ENCODE measurements around the gene ROR1.

ROR1 gene

DNA sequence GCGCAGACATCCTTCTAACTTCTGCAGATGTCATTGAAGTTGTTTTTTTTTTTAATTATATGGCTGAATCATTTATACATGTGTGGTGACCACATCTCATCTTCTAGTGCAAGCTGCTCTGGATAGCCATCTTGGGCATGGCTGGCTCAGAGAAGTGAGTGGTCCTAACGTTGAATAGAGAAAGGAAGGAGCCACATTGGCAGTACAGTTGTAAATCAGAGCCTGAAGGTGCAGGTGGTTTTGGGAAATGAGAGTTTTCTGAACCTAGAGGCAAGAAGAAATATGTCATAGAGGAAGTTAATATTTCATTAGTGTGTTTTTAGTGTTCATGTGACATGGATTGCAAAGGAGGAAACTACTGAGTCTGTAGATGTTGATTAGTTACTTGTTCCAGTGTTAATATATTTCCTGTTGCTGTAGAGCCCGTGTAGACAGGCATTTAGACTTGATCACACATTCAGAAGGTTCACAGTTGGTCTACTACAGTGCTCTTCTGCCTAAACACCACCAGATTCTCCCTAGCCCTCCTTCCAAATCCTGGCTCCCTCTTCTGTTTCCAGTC lies 163.7 kb downstream of the ROR1 start:
- H3K4me3 ChIP-seq (ENCODE audit: low read length) = no peak overlapping the region

DNA sequence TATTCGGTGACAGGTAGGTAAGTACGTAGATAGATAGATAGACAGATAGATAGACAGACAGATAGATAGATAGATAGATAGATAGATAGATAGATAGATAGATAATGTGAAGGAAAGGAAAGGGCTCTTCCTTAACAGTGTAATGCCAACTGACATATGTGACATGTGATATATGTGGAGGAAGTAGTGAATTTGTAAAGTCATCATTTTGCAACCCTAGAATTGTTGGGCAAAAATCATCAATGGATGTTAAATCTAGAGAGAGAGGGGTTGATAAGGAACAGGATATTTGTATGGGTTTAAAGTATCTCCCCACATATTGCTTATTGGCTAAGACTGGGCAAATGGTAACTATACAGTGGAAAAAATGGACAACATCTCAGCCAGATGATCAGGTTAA lies 166.6 kb downstream of the ROR1 start:
- H4K20me1 ChIP-seq (ENCODE audit: insufficient read depth, low read length) = no peaks in the 10 kb centered on the region
- no peak for DNase-seq
- H3K4me3 ChIP-seq (ENCODE audit: low read length) = no peak overlapping the region
- TF ChIP-seq EZH2phosphoT487 (IDR thresholded peaks at IDR 0.05; ENCODE audit: low read length) = no peak
- no peak overlapping the region for H3K4me2 ChIP-seq (ENCODE audit: low read depth, low read length)
- H3F3A ChIP-seq (ENCODE audit: insufficient read depth, low read length) = peaks cover under 1% of the 10 kb centered on the region; the same call in 1 of the 2 replicates
- no peak overlapping the region for H2AFZ ChIP-seq (ENCODE audit: low read length)
- no peaks in the 10 kb centered on the region for H3K9me3 ChIP-seq (replicated peaks; ENCODE audit: insufficient read depth, low read length)
- no peaks in the 10 kb centered on the region for H3K9me2 ChIP-seq (replicated peaks; ENCODE audit: insufficient read depth, low read length)
- H3K79me2 ChIP-seq (ENCODE audit: low read length) = no peaks in the 10 kb centered on the region
- no peaks in the 10 kb centered on the region for H3K27me3 ChIP-seq (replicated peaks; ENCODE audit: insufficient read depth, low read length)
- H3K4me1 ChIP-seq (ENCODE audit: low read length) = peaks cover 3% of the 10 kb centered on the region; the same call in 1 of the 2 replicates
- H3K9ac ChIP-seq (ENCODE audit: low read length) = no peak overlapping the region
- no peak overlapping the region for H3K27ac ChIP-seq (ENCODE audit: low read length)
- H3K36me3 ChIP-seq (replicated peaks; ENCODE audit: insufficient read depth, low read length) = no peaks in the 10 kb centered on the region

More for the DNA sequence above, 163.7 kb downstream of the ROR1 start:
- Histone ChIP-seq H4K20me1 (ENCODE audit: insufficient read depth, low read length) (no peaks in the 10 kb centered on the region), H3K9me3 (replicated peaks; ENCODE audit: insufficient read depth, low read length) (no peaks in the 10 kb centered on the region), H3K4me1 (ENCODE audit: low read length) (peaks cover 3% of the 10 kb centered on the region; the same call in 1 of the 2 replicates), H2AFZ (ENCODE audit: low read length) (no peak overlapping the region), H3K27ac (ENCODE audit: low read length) (no peak overlapping the region), H3K36me3 (replicated peaks; ENCODE audit: insufficient read depth, low read length) (no peaks in the 10 kb centered on the region), H3F3A (ENCODE audit: insufficient read depth, low read length) (peaks cover 5% of the 10 kb centered on the region; the same call in 1 of the 2 replicates), H3K27me3 (replicated peaks; ENCODE audit: insufficient read depth, low read length) (no peaks in the 10 kb centered on the region), H3K4me2 (ENCODE audit: low read depth, low read length) (no peak overlapping the region), H3K79me2 (ENCODE audit: low read length) (no peaks in the 10 kb centered on the region), H3K9me2 (replicated peaks; ENCODE audit: insufficient read depth, low read length) (no peaks in the 10 kb centered on the region), H3K9ac (ENCODE audit: low read length) (no peak overlapping the region)
- DNase-seq = no peak
- TF ChIP-seq EZH2phosphoT487 (IDR thresholded peaks at IDR 0.05; ENCODE audit: low read length) = no peak
- TF ChIP-seq, protein P1, sequence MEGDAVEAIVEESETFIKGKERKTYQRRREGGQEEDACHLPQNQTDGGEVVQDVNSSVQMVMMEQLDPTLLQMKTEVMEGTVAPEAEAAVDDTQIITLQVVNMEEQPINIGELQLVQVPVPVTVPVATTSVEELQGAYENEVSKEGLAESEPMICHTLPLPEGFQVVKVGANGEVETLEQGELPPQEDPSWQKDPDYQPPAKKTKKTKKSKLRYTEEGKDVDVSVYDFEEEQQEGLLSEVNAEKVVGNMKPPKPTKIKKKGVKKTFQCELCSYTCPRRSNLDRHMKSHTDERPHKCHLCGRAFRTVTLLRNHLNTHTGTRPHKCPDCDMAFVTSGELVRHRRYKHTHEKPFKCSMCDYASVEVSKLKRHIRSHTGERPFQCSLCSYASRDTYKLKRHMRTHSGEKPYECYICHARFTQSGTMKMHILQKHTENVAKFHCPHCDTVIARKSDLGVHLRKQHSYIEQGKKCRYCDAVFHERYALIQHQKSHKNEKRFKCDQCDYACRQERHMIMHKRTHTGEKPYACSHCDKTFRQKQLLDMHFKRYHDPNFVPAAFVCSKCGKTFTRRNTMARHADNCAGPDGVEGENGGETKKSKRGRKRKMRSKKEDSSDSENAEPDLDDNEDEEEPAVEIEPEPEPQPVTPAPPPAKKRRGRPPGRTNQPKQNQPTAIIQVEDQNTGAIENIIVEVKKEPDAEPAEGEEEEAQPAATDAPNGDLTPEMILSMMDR (IDR thresholded peaks at IDR 0.05; ENCODE audit: low read length) = no peak
- TF ChIP-seq EZH2 (optimal IDR thresholded peaks at IDR 0.05; ENCODE audit: low read depth, low read length) = no peak

- H3K4me2 ChIP-seq (ENCODE audit: low read depth, low read length) = no peak overlapping the region
- no peaks in the 10 kb centered on the region for H4K20me1 ChIP-seq (ENCODE audit: insufficient read depth, low read length)
- no peak for TF ChIP-seq EZH2phosphoT487 (IDR thresholded peaks at IDR 0.05; ENCODE audit: low read length)
- TF ChIP-seq EZH2 (optimal IDR thresholded peaks at IDR 0.05; ENCODE audit: low read depth, low read length) = no peak
- TF ChIP-seq, protein P1 (IDR thresholded peaks at IDR 0.05; ENCODE audit: low read length) = no peak
- no peaks in the 10 kb centered on the region for H3K9me2 ChIP-seq (replicated peaks; ENCODE audit: insufficient read depth, low read length)
- H2AFZ ChIP-seq (ENCODE audit: low read length) = no peak overlapping the region
- no peaks in the 10 kb centered on the region for H3K4me1 ChIP-seq (ENCODE audit: low read length)
- no peak overlapping the region for H3K4me3 ChIP-seq (ENCODE audit: low read length)
- H3K79me2 ChIP-seq (ENCODE audit: low read length) = no peaks in the 10 kb centered on the region
- no peak for DNase-seq
- H3K9ac ChIP-seq (ENCODE audit: low read length) = no peak overlapping the region
- no peaks in the 10 kb centered on the region for H3K9me3 ChIP-seq (replicated peaks; ENCODE audit: insufficient read depth, low read length)
- H3K36me3 ChIP-seq (replicated peaks; ENCODE audit: insufficient read depth, low read length) = no peaks in the 10 kb centered on the region
- H3K27me3 ChIP-seq (replicated peaks; ENCODE audit: insufficient read depth, low read length) = no peaks in the 10 kb centered on the region
- H3F3A ChIP-seq (ENCODE audit: insufficient read depth, low read length) = no peaks in the 10 kb centered on the region
- H3K27ac ChIP-seq (ENCODE audit: low read length) = no peak overlapping the region
Measured at GRCh38 chr1:63943393-63943792, 169.6 kb downstream of the ROR1 start.

DNA sequence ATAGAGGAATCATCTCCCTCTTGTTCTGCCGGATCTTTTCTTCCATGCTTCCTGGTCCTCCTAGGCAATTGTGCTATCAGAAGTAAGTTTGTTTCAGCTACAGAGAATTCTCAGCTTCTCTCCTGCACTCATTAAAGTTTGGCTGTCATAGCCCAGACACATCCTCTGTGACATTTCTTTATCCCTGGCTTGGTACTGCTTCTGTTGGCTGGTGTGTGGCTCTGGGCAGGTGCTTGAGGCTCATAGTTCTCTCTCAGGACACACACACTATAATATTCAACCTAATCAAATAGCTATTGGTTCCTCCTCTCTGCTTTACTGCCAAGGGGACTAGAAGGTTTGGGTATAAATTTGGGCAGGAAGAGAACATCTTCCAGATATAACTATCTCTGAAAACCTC lies 172.1 kb downstream of the ROR1 start:
- no peak overlapping the region for H3K27ac ChIP-seq (ENCODE audit: low read length)
- H3K9me2 ChIP-seq (replicated peaks; ENCODE audit: insufficient read depth, low read length) = no peaks in the 10 kb centered on the region
- H3K27me3 ChIP-seq (replicated peaks; ENCODE audit: insufficient read depth, low read length) = no peaks in the 10 kb centered on the region
- H2AFZ ChIP-seq (ENCODE audit: low read length) = no peak overlapping the region
- H3F3A ChIP-seq (ENCODE audit: insufficient read depth, low read length) = no peaks in the 10 kb centered on the region
- no peaks in the 10 kb centered on the region for H3K79me2 ChIP-seq (ENCODE audit: low read length)
- no peaks in the 10 kb centered on the region for H3K4me1 ChIP-seq (ENCODE audit: low read length)
- TF ChIP-seq, protein P1 (IDR thresholded peaks at IDR 0.05; ENCODE audit: low read length) = no peak
- no peak for TF ChIP-seq EZH2 (optimal IDR thresholded peaks at IDR 0.05; ENCODE audit: low read depth, low read length)
- no peak for TF ChIP-seq EZH2phosphoT487 (IDR thresholded peaks at IDR 0.05; ENCODE audit: low read length)
- H3K4me2 ChIP-seq (ENCODE audit: low read depth, low read length) = no peak overlapping the region
- no peaks in the 10 kb centered on the region for H3K9me3 ChIP-seq (replicated peaks; ENCODE audit: insufficient read depth, low read length)
- H3K4me3 ChIP-seq (ENCODE audit: low read length) = no peak overlapping the region
- H4K20me1 ChIP-seq (ENCODE audit: insufficient read depth, low read length) = no peaks in the 10 kb centered on the region
- no peak for DNase-seq
- H3K36me3 ChIP-seq (replicated peaks; ENCODE audit: insufficient read depth, low read length) = no peaks in the 10 kb centered on the region
- no peak overlapping the region for H3K9ac ChIP-seq (ENCODE audit: low read length)
